HG02870 (cell line): ENCODE results near the gene DPP10.
"Not testable (repeated sequence)": the region's sequence is repeated elsewhere in the genome, so short reads cannot be mapped to it uniquely, and the experiment has no call there.

Source experiments
- ATAC-seq: cut with Tn5 transposase; IDR thresholded peaks from one replicate; pipeline ENCODE4 v1.9.1; 2021; ENCODE audit warnings: mild to moderate bottlenecking, moderate library complexity; ENCODE audit not compliant: unreplicated experiment

Gene DPP10

DNA sequence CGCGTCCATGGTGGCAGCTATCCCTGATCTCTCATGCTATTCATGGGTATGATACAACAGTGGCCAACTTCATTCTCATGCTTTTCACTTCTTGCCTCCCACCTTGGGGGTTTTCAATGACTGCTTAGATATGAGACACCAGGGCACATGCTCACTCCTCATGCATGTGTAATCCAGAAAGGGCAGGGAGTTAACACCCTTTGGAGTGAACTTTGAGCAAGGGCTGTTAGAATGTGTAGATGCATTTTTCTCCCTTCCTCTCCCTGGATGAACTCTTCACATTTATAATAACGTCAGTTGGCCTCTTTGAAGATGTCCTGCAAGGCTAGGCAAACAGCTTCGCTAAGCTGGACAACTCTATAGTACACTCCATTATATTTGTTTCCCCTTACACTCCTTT lies 56.7 kb downstream of the DPP10 start:
- ATAC-seq, result no peak

DNA sequence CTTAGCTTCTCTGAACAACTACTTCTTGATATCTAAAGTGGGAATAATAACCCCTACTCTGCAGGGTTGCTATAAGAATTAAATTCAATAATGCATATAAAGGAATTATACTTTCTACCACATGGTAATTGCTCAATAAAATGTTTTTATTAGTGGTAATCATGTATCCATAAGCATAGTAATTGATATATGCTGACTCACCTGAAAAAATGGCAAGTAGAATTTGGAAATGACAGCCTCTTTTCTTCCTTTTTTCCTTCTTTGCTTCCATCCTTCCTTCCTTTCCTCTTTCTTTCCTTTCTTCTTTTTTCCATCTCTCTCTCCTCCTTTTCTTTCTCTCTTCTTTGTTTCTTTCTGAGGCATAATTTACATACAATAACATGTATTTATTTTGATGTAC lies 65.3 kb downstream of the DPP10 start:
- ATAC-seq, result no peak

DNA sequence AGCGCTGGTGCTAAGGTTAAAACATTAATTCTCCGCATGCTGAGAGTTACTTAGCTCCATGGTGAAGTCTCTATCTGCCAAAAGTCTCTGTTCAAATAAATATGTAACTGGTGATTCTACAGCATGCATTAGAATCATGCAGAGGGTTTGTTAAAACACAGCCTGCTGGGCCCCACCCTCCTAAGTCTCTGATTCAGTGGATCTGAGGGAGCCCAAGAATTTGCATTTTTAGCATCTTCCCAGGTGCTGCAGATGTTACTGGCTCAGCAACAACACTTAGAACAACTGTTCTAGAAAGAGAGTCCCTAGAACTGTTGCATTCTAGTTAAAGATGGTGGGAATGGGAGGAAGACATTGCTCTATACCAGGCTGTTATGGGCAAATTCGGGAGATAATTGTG lies 73.4 kb downstream of the DPP10 start:
- no peak for ATAC-seq

DNA sequence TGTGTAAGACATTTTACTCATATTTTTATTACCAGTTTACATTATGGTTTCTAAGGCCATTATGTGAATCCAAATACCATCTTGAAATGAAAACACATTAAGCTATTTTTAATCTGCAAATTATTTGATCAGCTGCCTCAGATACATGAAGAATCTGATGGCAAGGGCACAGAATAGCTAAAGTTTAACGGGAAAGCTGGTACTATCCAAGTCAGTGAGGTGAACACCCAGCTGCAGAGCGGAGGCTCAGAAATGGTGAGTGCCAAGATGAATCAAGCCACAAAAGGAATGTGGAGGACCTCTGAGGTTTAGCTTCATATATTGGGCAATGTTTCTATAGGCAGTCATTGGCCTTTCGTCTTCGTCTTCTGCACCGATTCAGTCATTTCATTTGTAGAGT lies 75.1 kb downstream of the DPP10 start:
- ATAC-seq, result no peak

DNA sequence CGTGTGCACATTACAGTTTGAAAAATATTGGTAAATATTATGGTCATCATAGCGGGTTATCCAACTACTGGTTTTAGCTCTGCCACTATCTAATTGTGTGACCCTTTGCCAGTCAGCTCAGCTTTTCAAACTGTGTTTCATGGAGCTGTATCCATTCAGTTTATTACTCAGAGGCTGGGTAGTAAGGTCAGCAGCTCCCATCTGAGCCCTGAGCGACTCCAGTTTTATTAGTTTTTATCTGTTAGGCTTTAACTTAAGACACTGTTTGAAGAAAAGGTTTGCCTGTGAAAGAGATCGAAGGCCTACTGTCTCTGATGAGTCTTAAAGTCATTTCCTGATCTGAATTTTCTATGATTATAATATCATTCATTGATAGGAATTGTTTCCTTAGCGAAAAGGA lies 76.3 kb downstream of the DPP10 start:
- ATAC-seq, result no peak

DNA sequence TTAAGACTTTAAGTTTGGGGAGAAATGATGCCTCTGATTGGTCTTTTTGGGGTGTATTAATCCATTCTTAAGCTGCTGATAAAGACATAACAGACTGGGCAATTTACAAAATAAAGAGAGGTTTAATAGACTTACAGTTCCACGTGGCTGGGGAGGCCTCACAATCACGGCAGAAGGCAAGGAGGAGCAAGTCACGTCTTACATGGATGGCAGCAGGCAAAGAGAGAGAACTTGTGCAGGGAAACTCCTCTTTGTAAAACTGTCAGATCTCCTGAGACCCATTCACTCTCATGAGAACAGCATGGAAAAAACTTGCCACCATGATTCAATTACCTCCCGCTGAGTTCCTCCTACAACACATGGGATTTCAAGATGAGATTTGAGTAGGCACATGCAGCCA lies 80.2 kb downstream of the DPP10 start:
- ATAC-seq, result not testable (repeated sequence)

DNA sequence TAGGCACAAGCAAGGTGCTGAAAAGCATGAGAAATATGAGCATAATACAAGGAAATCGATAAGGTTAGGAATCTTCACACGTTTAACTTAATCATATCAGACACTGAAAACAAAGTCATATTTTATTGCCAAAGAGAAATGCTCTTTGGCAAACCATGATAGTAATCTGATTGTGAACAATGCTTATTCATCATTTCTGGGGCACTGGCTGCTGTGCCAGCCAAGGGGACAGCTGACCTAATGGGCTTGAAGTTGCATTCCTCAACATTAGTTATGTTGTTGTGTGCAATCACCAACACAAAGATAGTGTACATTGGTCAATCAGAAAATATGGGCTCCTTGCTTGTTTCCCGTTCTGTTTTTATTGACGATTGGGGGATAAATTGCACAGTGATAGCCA lies 83.5 kb downstream of the DPP10 start:
- ATAC-seq, result no peak

DNA sequence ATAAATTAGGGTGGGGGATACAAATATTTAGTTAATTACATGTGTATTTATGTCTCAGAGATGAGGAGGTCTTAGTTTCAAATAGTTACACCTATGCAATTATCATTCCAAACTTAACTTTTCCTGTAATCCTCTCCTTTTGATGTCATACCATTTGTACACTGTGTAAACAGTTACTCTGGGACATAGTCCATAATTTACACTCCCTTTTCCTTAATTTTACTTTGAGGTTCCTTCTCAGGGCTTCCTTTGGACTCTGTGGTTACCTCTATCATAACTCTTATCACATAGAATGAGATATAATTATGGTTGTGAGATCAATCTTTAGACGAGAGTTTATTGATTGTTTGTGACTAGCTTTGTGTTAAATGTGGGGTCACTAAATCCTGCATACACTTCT lies 84.4 kb downstream of the DPP10 start:
- ATAC-seq, result no peak

DNA sequence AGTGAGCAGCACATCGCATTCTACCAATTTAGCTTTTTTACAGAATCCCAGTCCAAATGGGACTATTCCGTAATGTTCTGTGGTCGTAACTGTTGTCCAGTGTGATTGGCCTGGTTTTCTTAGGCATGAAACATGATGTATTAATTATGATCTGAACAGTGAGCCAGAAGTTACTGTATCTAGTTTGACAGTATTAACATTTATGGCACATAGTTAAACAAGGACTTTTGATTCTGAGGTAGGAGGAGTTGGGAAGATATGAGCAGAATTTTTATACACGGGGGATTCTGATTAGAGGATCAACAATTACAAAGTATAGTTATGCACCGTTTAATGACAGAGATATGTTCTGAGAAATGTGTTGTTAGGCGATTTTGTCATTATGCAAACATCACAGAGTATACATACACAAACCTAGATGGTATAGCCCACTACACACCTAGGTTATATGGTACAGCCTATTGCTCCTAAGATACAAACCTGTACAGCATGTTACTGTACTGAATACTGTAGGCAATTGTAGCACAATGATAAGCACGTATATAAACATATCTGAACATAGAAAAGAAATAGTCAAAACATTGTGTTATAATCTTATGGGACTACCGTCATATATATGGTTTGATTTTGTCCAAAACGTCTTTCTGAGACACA lies 85.0 kb downstream of the DPP10 start:
- ATAC-seq, result no peak

DNA sequence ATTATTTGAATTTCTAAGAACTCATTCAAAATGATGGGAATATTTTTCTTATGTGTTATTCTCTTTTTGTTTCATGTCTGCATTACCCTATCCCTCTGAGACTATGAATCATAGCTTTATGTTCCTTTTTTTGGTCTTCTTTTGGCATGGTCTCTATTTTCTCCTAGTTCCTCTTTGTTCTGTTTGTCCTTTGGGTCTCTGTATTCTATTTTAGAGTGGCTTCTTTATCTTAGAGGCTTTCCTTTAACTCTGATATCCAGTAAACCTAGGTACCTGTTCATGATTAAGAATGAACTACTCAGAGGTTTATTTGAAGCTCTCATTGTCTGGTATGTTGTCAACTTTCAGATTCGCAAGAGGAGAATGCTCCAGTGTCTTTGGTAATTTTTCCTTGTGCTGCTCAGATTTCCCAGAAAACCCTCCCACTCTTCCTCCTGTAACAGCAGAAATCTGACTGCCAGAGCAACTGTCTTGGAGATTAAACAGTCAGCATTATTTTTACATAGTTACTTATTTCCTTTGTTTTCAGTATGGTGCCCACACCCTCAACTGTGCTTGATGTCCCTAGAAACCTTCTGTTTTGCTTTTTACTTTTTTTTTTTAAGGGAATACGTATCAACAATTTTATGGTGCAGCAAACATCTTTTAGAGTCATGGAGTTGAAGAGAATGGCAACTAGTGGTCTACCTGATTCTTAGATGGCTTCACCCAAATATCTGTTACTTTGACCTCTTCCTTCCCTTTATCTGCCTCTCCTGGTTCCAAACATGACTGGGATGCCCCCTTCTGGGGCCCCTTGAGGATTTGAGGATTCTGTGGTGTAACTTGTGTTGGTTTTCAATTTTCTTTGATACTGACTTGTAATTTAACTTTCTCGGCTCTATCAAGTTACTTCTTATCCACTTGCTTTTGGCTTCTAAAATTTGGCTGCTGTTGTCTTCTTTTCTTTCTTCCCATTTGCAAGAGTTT lies 92.0 kb downstream of the DPP10 start:
- ATAC-seq, result no peak

DNA sequence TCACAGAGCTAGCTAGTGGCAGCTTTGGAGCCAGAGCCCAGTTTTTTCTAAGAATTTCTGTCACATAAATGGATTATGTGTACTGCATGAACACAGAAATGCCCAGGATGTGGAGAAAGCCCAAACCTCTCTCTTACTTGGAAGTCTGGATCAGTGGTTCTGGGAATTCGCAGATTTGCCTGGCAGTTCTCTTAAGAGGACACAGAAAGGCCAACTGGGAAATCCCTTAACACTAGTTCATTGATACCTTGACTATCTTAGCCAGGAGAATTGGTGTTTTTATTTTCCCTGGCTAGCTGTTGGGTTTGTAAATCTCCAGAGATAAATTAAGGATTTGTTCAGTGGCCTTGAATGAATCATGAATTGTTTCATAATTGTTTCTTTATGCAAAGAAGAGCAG lies 95.3 kb downstream of the DPP10 start:
- ATAC-seq, result no peak

DNA sequence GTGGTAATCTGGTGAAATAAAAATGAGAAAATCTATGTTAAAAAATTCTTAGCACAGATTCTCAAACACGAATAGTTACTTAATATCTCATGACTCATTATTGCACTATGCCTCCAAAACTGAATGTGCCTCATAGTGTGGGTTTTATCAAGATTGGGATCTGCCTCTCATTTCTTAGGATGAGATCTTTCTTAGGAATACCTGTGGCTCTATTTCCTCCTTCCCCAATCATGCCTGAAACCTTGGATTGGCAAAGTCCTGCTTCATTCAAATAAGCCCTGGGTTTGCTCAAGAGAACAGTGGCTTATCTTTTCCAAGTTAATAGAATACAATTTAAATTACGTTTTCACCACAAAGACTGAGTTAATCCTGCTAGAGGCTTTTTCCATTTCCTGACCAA lies 100.3 kb downstream of the DPP10 start:
- no peak for ATAC-seq

DNA sequence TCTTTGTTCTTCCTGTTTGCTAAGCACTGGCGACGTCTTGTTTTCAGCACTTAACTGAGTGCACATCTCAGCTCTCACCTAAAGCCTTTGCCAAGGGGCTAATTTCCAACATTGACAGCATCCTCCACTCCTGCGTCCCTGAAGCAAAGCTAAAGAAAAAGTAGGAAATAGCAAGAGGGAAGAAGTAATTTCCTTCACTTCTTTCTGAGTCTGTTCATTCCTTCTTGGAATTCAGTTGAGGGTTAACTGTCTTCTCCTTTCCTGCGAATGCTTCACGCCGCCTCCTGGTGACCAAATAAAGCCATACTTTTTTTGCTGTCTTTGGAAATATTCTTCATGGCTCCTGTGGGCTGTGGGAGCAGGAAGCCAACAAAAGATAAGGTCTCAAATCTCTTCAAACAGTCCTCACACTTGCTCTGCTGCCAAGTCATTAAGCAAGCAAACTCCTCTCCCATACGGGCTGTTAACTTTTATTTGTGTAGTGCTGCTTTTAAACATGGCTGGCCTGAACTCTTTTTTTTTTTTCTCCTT lies 100.9 kb downstream of the DPP10 start:
- no peak for ATAC-seq

DNA sequence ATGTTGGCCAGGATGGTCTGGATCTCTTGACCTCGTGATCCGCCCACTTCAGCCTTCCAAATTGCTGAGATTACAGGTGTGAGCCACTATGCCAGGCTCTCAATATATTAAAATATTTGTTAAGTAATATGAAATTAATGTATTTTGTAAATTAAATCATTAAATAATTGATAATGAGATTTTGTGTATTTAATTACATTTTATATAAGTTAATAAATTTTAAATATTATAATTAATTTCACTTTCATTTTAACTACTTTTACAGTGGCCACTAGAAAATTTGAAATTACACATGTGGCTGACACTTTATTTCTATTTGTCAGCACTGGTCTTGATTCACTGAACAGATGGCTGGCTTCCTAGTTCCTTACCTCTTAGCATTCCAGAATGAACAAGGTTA lies 102.6 kb downstream of the DPP10 start:
- no peak for ATAC-seq

DNA sequence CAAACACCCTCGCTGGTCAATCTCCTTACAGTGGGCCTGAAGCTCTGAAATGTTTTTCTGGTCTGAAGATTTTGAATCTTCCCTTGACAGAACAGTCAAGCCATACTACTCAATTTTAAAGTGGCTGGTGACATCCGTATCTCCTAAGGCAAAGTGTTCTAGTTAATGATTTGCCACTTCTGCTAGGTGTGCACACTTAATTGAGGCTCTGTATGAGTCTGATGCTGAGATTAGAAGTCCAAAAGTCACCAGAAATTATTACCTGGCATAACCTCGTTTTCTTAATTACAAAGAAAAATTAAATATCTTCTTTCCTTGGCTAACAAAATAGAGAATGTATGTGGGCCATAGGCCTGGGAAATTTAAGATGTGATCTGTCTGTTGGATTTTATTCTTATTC lies 104.1 kb downstream of the DPP10 start:
- no peak for ATAC-seq

DNA sequence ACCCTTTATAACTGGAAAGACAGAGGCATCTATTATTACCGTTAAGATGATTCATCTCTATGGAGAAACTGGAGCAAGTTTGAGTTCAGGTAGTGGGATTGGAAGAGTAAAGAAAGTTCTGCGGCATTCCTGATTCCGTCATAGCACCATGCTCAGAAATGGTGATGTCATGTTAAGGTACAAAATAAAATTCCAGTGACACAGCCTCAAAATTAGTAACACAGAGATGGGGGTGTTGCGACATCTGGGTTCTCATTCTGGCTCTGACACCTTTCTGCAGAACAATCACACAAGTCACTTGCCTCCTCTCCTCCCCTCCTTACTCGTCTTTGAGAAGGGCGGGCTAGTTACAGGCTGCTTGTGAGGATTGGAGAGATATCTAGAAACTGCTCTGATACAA lies 105.7 kb downstream of the DPP10 start:
- ATAC-seq, result no peak

DNA sequence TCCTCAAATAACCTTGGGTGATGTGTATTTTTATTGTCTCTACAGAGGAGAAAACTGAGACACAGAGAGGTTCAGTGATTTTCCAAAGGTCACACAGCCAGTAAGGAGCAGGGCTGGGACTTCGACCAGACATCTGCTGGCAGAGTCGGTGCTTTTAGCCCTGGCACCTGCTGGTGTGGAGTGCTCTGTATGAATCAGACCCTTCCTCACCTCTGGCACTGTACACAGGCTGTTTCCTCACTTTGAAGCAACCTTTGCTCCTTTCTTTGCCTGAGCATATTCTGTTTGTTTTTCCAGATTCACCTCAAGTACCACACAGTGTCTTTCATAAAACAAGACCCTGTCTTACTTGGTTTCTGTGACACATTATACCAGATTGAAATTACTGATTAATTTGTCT lies 107.9 kb downstream of the DPP10 start:
- ATAC-seq, result no peak

DNA sequence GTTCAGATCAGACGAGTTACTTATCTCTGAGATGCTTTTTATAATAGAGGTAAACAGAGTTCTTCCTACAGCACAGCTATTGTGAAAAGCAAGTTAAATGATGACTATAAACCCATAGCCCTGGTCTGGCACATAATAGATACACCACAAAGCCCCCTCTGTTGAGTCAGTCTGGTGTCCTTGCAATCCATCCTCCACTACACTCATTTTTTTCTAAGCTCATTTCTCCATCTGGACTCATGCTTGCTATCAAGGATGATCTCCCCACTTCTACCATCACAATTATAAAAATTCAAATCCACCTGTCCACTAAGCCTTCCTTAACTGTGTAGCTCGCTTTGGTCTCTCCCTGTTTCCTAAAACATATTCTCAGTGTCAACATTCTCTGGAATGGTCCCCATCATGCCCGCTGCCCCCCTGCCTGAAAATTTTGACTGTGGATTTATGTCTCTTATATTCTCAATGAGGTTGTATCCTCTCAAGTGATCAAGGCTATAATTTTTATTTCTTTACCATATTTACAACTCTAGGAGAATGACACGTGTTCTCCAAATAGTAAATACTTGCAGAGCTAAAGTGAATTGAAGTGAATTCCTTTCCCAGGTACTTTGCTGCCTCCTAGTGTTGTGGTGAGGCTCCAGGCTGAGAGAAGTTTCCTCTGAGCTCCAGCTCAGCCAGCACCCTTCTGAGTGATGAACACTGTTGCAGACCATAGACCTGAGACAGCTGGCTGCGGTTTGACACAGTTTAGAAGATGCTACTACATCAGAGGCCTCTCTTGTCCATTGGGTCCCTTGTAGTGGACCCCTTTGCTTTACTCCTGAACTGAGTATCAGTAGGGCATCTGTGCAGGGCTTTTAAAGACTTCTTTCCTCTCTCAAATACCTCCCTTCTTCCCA lies 108.7 kb downstream of the DPP10 start:
- peak; percentile 68 for ATAC-seq

DNA sequence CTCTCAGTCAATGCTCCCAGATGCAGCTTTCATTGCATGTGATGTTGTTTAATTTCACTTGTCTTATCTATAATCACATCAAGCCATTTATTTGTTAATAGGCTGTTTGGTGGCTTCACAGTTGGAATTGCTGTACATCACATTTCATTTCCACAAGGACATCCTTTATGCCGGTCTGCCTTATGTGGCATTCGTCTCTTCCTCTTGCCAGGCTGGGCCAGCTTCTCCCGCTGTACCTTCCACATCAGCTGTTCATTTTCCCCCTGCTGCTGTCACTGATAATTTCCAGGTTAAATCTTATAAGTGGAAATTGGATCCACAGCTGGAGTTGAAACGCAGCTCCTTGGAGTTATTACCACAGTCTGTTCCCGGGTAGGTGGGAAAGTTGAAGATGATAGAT lies 110.6 kb downstream of the DPP10 start:
- ATAC-seq, result no peak

DNA sequence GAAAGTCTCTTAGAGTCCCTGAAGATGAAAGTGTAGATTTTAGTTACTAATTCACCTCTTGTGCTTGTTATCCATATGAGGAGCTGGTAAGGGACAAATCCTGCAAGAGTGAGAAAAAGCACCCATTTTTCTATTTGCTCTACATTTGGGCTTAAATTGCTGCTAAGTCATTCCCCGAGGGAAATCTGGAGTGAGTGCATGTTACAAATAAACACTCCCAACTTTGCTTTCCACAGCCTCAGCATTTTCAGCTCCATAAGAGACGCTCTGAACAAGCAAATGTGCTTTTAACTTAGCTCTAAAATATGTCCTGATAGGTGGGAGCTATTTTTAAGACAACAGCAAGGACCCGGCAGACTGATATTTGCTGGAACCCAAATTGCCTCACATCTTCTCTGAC lies 126.7 kb downstream of the DPP10 start:
- ATAC-seq, result no peak

DNA sequence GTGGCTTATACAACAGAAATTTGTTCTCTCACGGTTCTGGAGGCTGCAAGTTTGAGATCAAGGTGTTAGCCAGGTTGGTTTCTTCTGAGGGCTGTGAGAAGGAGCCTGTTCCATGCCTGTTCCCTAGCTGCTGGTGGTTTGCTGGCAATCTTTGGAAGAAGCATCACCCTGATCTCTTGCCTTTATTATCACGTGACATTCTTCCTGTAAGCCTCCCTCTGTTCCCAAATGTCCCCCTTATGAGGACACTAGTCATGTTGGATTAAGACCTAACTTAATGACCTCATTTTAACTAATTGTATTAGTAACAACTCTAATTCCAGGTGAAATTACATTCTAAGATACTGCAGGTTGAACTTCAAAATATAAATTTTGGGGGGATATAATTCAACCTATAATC lies 135.2 kb downstream of the DPP10 start:
- ATAC-seq, result no peak
